ENCODE results near the gene PLAU. TPM values are rescaled to one million over a fixed set of nuclear protein-coding genes. Genes with fewer than 3 reads are reported as not detected.

The PLAU gene
- total and polyA plus RNA-seq, 2 experiments from 2014 or later: 13.3 to 17.5 TPM

- Histone ChIP-seq H3K27me3 (ENCODE audit: insufficient read depth) (peaks cover 7% of the 10 kb centered on the region; the same call in 1 of the 2 replicates), H3K4me3 (no peak overlapping the region), H3K4me2 (no peak overlapping the region), H3K79me2 (replicated peaks; ENCODE audit: insufficient read depth) (peaks cover 8% of the 10 kb centered on the region), H3K9me2 (ENCODE audit: insufficient read depth) (no peaks in the 10 kb centered on the region), H3K4me1 (ENCODE audit: insufficient read depth) (peaks cover 4% of the 10 kb centered on the region), H2AFZ (no peak overlapping the region), H3K36me3 (ENCODE audit: insufficient read depth) (no peaks in the 10 kb centered on the region), H4K20me1 (replicated peaks; ENCODE audit: insufficient read depth) (peaks cover 2% of the 10 kb centered on the region; the same call in 1 of the 2 replicates), H3F3A (replicated peaks; ENCODE audit: low read depth) (peaks cover 12% of the 10 kb centered on the region; the same call in 1 of the 2 replicates), H3K27ac (ENCODE audit: low read depth) (no peak overlapping the region)
- DNase-seq (ENCODE audit: low spot score): no peak
- H3K4me3 Mint-ChIP-seq: no peak overlapping the region
- peaks cover 24% of the 10 kb centered on the region for H3K4me1 Mint-ChIP-seq
- peaks cover 5% of the 10 kb centered on the region for H3K36me3 Mint-ChIP-seq (ENCODE audit: low read depth)
- H3K27me3 Mint-ChIP-seq (ENCODE audit: insufficient read depth, low read depth, poor library complexity): peaks cover 11% of the 10 kb centered on the region
- H3K27ac Mint-ChIP-seq: no peak overlapping the region
- no peak for TF ChIP-seq CREB1 (CRISPR knock-in tag; IDR thresholded peaks at IDR 0.05; ENCODE audit: low read depth)
- H3K9me3 Mint-ChIP-seq: no peaks in the 10 kb centered on the region
- ATAC-seq: no peak
These were observed 33.3 kb upstream of the PLAU start for GRCh38 chr10:73877533-73878160.

GRCh38 chr10:73878365-73878764 is 32.6 kb upstream of the PLAU start:
- Histone ChIP-seq H3K27me3 (ENCODE audit: insufficient read depth) (peaks cover 7% of the 10 kb centered on the region; the same call in 1 of the 2 replicates), H3K4me1 (ENCODE audit: insufficient read depth) (peaks cover 4% of the 10 kb centered on the region), H3K79me2 (replicated peaks; ENCODE audit: insufficient read depth) (peaks cover under 1% of the 10 kb centered on the region), H3K27ac (ENCODE audit: low read depth) (no peak overlapping the region), H3F3A (replicated peaks; ENCODE audit: low read depth) (0 out of 2 replicates have a peak, but pooled peaks cover 6% of the 10 kb centered on the region), H3K36me3 (ENCODE audit: insufficient read depth) (no peaks in the 10 kb centered on the region), H4K20me1 (replicated peaks; ENCODE audit: insufficient read depth) (no peaks in the 10 kb centered on the region; the same call in 1 of the 2 replicates), H3K4me2 (no peak overlapping the region), H3K9me2 (ENCODE audit: insufficient read depth) (no peaks in the 10 kb centered on the region), H2AFZ (no peak overlapping the region), H3K4me3 (no peak overlapping the region)
- no peaks in the 10 kb centered on the region; the same call in 2 of the 3 replicates for H3K36me3 Mint-ChIP-seq (ENCODE audit: low read depth)
- no peaks in the 10 kb centered on the region for H3K9me3 Mint-ChIP-seq
- peaks cover 8% of the 10 kb centered on the region for H3K27me3 Mint-ChIP-seq (ENCODE audit: insufficient read depth, low read depth, poor library complexity)
- ATAC-seq (no peak), DNase-seq (ENCODE audit: low spot score) (no peak)
- H3K4me1 Mint-ChIP-seq: peaks cover 18% of the 10 kb centered on the region
- H3K4me3 Mint-ChIP-seq: no peak overlapping the region
- no peak overlapping the region for H3K27ac Mint-ChIP-seq
- TF ChIP-seq ZNF462 (CRISPR knock-in tag; IDR thresholded peaks at IDR 0.05): no peak
- no peak for TF ChIP-seq STAT1 (IDR thresholded peaks at IDR 0.05; ENCODE audit: unreplicated experiment)
- no peak for TF ChIP-seq JUNB (IDR thresholded peaks at IDR 0.05; ENCODE audit: unreplicated experiment)
- TF ChIP-seq CTCF (conservative IDR thresholded peaks at IDR 0.05; ENCODE audit: low read depth in 2 of 2): no peak
- TF ChIP-seq ETS1 (IDR thresholded peaks at IDR 0.05): no peak
- no peak for TF ChIP-seq NANOG (IDR thresholded peaks at IDR 0.05; ENCODE audit: borderline replicate concordance)
- TF ChIP-seq EZH2 (IDR thresholded peaks at IDR 0.05; ENCODE audit: low read depth, unreplicated experiment): no peak
- no peak for TF ChIP-seq POLR2AphosphoS5 (IDR thresholded peaks at IDR 0.05; ENCODE audit: low read depth)
